HCT116 (cell line): Measurements from ENCODE around the gene DNAH9.

Source experiments
- CTCF ChIP-seq, 3 experiments: fragments of 200-600 bp in 1 of 3; sonication (generic) in 1 of 3; IDR thresholded peaks in 2 of 3; conservative IDR thresholded peaks in 1 of 3; 2 replicates each; pipeline ENCODE4 v1.5.1; 2012 to 2017; ENCODE audit warnings: low read depth in 2 of 3, low read length in 2 of 3, antibody characterized with exemption in 1 of 3, borderline replicate concordance in 1 of 3, control low read depth in 1 of 3, mild to moderate bottlenecking in 1 of 3, mixed read lengths in 1 of 3, mixed run types in 1 of 3, moderate library complexity in 1 of 3; ENCODE audit not compliant: insufficient read depth in 1 of 3
- EZH2phosphoT487 ChIP-seq: fragments of 200-600 bp; IDR thresholded peaks from 2 replicates; pipeline ENCODE4 v1.6.1; 2018; ENCODE audit warnings: antibody characterized with exemption, borderline replicate concordance
- MAX ChIP-seq: IDR thresholded peaks from 2 replicates; pipeline ENCODE4 v1.6.1; 2012

GRCh38 chr17:11999696-12000095 lies 401.4 kb downstream of the DNAH9 start:
- TF ChIP-seq MAX, result no peak
- no peak for TF ChIP-seq EZH2phosphoT487
- no peak for TF ChIP-seq CTCF (IDR thresholded peaks at IDR 0.05 in 2 of 3, conservative IDR thresholded peaks at IDR 0.05 in 1 of 3; ENCODE audit: borderline replicate concordance in 1 of 3, insufficient read depth in 1 of 3, low read depth in 2 of 3, low read length in 2 of 3)
